Raji (cell line): ENCODE data around the gene GNG7.

Experiments used
- POLR2A ChIP-seq: IDR thresholded peaks from 2 replicates; pipeline ENCODE4 v1.6.1; 2011; ENCODE audit warnings: low read depth, low read length, control low read depth; ENCODE audit not compliant: insufficient read depth

Gene GNG7

DNA sequence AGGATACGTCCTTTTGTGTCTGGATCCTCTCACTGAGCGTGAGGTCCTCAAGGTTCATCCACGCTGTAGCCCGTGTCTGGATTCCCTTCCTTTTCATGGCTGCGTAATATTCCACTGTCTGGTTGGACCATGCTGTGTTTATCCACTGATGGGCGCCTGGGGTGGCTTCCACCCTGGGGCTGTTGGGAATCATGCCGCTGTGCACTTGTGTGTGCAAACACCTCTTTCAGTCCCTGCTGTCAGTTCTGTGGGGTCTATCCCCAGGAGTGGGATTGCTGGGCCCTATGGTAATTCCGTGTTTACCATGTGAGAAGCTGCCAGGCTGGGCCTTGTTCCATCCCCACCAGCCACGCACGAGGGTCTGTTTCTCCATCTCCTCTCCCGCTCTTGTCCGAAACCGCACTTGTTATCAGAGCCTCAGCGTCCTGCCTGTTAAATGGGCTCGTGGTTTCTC, 128.0 kb downstream of the GNG7 start:
- TF ChIP-seq POLR2A, result no peak

DNA sequence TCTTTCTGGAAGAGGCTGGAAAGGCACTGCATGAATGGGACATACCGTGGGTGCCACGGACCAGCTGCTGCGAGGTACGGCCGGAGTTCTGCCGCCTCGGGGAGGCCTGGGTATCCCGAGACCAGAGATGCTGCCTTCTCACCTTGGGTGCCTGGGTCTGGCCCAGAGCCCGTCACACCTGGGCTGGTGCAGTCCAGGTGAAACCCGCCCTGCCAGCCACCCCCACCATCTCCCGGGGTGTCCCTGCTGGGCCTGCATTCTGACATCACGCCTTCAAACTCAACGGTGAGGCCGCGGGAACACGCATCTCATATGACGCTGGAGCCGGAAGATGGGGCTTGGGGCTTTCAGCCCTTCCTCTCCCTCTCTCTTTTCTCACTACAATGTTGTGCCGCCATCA, 128.6 kb downstream of the GNG7 start:
- no peak for TF ChIP-seq POLR2A

DNA sequence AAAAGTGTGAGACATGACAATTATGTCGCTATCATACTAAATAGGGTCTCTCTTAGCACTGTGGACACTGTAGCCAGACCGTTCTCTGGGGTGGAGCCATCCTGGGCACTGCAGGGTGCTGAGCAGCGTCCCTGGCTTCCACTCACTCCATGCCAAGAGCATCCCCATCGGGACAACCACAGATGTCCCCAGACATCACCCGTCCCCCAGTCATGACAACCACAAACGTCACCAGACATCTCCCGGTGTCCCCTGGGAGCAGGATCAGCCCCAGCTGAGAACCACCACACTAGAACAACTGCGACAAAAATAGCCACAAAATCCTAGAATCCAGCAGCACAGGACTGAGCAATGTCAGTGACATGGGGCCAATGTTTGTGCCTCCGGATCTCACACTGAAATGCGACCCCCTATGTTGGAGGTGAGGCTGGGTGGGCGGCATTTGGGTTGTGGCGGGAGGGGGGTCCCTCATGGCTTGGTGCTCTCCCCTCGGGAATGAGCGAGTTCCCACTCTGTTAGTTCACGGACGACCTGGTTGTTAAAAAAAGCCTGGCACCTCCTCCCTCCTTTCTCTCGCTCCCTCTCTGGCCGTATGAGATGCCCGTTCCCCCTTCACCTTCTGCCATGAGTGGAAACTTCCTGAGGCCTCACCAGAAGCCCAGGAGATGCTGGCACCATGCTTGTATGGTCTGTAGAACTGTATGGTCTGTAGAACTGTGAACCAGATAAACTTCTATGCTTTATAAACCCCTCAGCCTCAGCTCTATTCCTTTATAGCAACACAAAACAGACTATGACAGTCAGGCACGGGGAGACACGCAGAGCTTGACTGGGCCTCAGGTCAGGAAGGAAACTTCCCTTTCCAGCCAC, 132.7 kb downstream of the GNG7 start:
- TF ChIP-seq POLR2A, result no peak

DNA sequence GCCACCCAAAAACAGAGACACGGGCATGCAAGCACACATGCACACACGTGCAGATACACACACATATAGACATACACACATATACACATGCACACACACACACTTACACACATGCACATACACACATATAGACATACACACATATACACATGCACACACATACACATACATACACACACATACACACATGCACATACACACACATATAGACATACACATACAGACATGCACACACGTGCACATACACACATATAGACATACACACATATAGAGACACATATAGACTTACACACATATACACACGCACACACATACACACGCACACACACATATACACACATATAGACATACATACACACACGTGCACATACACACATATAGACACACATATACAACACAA, 134.5 kb downstream of the GNG7 start:
- no peak for TF ChIP-seq POLR2A

DNA sequence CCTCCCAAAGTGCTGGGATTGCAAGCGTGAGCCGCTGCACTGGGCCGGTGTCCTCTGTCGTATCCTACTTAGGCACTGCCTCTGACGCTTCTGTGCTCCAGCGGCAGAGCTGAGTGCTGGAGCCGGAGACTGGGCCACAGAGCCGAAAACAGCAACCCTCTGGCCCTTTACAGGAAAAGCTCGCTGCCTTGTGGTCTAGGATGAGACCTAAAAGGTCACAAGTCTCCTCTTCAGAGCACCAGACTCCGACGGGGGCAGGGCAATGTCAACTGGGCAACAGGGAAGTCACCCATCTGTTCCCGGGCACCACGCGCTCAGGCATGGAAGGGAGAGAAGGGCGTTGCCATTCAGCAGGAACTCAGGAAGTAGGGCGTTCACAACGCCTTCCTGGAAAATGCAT, 134.9 kb downstream of the GNG7 start:
- TF ChIP-seq POLR2A, result no peak

DNA sequence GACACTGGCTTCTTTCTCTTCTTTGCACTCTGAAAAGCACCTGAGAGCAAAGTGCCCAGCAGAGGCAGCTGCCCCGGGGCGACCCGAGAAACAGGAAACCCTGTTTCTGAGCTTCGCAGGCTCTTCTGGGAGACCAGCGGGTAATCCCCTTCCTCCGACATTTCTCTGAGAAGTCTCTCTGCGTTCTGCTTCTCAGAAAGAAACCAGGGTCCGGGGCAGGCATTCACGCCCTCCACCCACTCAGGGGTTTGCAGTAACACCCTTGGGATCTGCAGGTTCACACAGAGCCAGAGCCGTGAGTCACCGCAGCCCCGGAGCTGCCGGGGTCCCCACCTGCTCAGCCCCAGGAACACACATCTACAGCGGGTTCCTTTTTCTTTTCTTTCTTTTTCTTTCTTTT, 140.6 kb downstream of the GNG7 start:
- TF ChIP-seq POLR2A, result no peak

DNA sequence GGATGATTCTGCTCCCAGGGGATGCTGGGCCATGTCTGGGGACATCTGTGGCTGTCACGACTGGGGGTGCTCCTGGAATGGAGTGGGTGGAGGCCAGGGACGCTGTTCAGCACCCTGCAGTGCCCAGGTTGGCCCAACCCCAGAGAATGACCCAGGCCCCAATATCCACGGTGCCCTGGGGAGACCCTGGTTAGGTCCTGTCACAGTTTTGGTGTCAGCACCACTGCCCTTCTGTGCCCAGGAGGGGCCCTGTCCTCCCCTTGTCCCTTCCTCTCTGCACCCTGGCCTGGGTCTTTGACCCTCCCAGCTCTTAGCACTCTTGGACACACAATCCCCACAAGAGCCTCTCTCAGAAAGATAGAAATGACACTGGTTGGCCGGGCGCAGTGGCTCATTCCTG, 141.3 kb downstream of the GNG7 start:
- no peak for TF ChIP-seq POLR2A

DNA sequence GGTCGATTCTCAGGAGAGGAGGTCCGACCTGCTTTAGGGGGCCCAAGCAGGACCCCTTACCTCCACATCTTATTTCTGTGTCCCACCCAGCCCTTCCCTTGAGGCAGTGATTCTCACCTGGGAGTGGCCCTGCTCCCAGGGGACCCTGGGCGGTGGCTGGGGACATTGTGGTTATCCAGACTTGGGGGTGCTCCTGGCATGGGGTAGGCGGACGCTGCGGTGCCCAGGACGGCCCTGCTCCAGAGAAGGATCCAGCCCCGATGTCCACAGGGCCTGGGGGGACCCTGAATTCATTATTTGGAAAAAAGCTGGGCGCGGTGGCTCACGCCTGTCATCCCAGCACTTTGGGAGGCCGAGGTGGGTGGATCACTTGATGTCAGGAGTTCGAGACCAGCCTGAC, 142.1 kb downstream of the GNG7 start:
- TF ChIP-seq POLR2A, result no peak

DNA sequence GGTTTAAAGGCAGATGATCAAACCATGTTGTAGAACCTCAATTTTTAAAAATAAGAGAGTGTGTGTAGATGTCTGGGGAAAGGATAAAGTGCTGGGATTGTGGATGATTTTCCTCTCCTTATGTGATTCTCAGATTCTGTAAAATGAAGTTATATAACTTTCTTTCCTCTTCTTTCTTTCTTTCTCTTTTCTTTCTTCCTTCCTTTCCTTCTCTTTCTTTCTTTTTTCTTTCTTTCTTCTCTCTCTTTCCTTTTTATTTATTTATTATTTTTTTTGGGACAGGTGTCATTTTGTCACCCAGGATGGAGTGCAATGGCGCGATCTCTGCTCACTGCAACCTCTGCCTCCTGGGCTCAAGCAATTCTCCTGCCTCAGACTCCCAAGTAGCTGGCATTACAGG, 144.0 kb downstream of the GNG7 start:
- TF ChIP-seq POLR2A, result no peak

DNA sequence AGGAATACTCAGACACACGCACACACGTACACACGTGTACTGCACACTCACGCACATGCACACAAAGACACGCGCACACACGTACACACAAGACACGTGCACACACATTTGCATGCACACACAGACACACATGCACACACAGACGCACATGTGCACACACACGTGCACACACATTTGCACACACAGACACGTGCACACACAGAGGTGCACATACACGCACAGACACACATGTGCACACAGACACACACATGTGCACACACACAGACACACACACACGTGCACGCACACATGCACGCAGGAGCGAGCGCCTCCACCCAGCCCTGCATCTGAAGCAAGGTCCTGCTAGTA, 145.4 kb downstream of the GNG7 start:
- TF ChIP-seq POLR2A, result no peak

DNA sequence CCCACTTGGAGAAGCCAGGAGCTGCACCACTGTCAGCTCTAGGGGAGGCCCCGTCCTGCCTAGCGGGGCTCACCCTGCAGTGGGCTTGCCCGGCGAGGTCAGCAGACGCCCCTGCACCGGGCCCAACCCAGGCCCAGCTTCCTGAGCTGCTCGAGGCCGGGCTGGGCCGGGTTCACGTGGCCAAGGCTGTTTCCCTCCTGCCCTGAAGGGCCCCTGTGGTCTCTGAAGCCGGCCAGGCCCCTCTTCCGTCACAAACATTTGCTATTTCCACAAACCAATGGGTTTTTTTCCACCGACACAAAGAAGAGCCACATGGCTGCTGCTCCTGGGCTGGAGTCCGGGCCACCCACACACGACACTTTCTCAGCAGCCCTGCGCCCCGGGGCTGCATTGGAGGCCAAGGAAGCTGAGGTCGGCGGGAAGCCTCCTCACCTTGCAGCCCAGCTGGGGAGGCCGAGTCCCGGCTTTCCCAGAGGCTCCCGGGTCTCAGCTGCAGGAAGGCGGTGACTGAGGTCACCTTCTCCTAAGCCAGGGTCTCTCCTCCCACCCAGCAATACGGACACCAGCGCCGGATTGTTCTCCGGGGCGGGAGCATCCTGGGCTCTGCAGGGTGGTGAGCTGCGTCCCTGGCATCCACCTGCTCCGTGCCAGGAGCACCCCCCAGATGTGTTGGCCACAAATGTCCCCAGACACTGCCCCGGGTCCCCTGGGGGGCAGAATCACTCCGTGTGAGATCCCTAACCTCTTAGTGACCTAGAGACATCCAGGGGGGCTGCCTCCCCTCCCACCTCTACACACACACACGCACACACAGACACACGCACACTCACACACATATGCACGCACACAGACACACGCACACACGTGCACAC, 146.0 kb downstream of the GNG7 start:
- TF ChIP-seq POLR2A, result no peak

DNA sequence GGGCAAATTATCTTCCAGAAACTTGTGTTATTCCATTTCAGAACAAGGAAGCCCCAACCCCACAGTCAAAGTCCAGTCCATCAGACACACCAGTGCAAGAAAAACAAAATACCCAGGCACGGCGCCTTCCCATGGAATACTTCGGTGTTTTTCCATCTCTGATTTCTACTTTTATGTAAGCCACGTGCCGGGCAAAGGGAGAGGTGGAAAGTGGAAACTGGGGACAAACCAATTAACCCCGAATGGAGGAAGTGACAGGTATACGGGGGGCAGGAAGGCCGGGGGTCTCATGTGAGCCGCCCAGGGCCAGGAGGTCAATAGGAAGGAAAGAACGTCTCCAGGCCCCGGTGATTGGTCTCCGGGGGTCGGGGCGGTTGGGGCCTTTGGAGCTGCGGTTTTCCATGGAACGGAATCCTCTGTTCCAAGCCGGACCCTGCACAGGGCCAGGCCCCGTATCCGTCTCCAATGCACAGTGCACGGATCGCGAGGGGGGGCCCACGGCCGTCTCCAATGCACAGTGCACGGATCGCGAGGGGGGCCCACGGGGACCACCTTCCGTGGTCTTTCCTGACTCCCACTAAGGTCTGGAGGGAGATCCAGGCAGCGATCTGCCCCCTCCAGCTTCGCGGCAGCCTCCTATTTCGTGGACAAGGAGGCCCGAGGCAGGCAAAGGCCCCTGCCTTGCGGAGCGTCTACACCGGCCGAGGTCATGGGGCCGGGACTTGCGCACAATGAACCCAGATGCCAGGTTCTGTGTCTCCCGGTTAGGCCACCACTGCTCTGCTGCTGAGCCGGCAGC, 146.9 kb downstream of the GNG7 start:
- TF ChIP-seq POLR2A, result no peak

DNA sequence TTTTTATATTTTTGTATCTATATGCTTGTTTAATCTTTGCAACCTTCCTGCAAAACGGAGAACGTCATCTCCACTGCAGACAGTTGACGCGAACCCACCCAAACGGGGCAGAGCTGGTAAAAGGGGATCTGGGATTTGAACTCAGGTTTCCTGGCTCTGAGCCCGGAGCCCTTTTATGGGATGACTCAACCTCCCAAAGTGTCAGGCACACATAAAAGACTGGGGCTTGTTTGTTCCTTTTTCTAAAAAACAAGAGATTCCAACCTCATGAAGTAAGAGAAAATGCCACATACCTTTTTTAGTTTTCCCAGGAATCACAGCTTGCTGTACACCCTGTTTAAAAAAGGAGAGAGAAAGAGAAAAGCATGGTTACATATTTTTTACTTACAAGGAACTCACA, 147.6 kb downstream of the GNG7 start:
- TF ChIP-seq POLR2A, result no peak

DNA sequence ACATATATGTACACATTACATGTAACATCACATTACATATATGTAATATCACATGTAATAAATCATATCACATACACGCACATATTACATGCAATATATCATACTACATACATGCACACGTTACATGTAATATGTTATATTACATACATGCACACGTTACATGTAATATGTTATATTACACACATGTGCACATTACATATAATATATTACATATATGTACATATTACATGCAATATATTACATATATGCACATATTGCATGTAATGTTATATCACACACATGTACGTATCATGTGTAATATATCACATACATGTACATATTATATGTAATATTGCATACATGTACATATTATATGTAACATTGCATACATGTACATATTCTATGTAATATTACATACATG, 149.0 kb downstream of the GNG7 start:
- TF ChIP-seq POLR2A, result no peak

DNA sequence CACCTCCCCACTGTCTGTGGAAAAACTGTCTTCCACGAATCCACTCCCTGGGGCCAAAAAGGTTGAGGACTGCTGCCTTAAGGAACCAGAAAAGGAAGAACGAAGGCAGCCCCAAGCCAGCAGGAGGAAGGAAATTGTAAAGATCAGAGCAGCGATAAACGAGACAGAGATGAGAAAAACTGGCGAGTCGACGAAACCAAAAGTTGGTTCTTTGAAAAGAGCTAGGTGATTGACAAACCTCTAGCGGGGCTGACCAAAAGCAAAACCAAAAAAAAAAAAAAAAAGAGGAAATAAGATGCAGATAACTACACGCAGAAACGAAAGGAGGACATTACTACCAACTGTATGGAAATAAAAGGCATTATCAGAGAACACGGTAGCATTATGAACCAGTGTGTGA, 149.6 kb downstream of the GNG7 start:
- TF ChIP-seq POLR2A, result no peak

DNA sequence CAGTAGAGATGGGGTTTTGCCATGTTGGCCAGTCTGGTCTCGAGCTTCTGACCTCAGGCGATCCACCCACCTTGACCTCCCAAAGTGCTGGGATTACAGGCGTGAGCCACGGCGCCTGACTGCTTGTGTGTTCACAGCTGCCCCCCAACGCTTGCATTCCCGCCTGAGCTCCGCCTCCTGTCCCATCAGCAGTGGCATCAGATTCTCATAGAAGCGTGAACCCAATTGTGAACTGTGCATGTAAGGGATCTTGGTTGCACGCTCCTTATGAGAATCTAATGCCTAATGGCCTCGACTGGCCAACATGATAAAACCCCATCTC, 150.7 kb downstream of the GNG7 start:
- TF ChIP-seq POLR2A, result no peak

DNA sequence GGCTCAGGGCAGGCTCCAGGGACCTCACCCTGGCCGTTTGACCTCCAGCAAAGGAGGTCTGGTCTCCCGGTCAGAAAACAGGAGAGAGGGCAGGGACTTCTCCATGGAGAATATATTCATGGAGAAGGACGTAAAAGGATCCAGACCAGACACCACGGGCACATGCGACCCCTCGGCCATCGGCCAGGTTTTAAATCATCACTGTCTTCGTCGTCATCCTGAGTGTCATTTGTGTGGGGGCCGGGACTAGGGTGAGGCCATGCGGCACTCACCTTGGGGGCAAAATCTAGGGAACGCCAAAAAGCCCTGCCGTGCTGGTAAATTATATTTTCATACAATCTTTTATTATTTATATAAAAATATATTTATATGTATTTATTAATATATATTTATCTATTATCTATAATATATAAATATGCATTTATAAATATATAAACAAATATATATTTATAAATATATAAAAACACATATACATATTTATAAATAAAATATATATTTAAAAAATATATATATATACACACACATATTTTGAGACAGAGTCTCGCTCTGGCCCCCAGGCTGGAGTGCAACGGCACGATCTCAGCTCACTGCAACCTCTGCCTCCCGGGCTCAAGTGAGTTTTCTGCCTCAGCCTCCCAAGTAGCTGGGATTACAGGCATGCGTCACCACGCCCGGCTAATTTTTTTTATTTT, 151.2 kb downstream of the GNG7 start:
- TF ChIP-seq POLR2A, result no peak
